IPS-18c (cell line): ENCODE results near the gene EDC3.

Experiments
- H3K4me3 ChIP-seq: 2 replicates; pipeline ENCODE4 v1.7.0; 2013; ENCODE audit warnings: low read depth, mild to moderate bottlenecking, low read length, moderate library complexity; ENCODE audit not compliant: insufficient read depth
- H3K9me3 ChIP-seq: one replicate; pipeline ENCODE4 v1.6.1; 2013; ENCODE audit warnings: mild to moderate bottlenecking, low read length, moderate library complexity; ENCODE audit not compliant: control insufficient read depth, insufficient read depth

The EDC3 gene

DNA sequence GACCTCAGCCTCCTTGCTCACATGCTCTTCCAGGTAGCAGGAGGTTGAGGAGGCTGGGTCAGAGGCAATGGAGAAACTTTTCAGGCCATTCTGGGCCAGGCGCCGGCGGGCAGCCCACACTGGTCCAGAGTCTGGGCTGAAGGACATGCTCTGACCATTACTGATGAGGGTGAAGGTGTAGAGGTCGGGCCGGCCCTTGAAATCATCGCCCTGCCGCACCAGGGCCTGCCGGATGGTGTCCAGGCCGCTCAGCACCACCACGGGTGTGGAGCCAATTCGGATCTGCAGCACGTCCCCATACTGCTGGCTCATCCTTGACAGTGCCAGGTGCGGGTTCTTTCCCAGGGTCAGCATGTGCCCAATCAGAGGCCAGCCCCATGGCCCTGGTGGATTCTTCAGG, 26.8 kb upstream of the EDC3 start:
- H3K9me3 ChIP-seq = peaks cover 2% of the 10 kb centered on the region
- H3K4me3 ChIP-seq = no peak overlapping the region

DNA sequence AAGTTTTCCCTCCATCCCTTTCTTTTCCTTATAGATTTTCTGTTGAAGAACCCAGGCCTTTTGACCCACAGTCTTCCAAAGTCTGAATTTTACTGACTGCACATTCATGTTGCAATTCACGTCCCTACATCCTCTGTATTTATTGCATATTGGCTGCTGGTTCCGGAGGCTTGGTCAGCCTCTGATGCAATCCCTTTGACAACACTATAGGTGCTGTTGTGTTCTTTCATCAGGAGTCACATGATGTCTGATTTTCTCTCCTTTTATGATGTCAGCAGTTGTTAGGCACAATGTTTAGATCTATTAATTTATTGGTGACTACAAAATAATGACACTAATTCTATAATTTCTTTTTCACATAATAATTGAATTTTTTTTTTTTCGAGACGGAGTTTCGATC, 20.8 kb upstream of the EDC3 start:
- Histone ChIP-seq H3K9me3 (no peaks in the 10 kb centered on the region), H3K4me3 (no peak overlapping the region)

DNA sequence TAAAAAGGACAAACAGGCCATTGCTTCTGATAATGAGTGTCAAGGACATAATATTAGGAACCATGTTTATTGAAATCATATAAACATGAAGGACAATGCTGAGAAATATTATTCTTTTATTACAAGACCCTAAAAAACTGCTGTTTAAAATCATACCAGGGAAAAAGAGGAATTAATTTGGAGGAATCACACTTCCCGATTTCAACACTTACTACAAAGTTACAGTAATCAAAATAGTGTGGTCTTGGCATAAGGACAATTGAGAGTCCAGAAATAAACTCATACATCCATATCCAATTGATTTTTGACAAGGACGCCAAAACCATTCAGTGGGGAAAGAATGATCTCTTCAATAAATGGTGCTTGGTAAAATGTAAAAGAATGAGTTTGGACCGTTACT, 16.5 kb upstream of the EDC3 start:
- Histone ChIP-seq H3K9me3 (no peaks in the 10 kb centered on the region), H3K4me3 (no peak overlapping the region)

DNA sequence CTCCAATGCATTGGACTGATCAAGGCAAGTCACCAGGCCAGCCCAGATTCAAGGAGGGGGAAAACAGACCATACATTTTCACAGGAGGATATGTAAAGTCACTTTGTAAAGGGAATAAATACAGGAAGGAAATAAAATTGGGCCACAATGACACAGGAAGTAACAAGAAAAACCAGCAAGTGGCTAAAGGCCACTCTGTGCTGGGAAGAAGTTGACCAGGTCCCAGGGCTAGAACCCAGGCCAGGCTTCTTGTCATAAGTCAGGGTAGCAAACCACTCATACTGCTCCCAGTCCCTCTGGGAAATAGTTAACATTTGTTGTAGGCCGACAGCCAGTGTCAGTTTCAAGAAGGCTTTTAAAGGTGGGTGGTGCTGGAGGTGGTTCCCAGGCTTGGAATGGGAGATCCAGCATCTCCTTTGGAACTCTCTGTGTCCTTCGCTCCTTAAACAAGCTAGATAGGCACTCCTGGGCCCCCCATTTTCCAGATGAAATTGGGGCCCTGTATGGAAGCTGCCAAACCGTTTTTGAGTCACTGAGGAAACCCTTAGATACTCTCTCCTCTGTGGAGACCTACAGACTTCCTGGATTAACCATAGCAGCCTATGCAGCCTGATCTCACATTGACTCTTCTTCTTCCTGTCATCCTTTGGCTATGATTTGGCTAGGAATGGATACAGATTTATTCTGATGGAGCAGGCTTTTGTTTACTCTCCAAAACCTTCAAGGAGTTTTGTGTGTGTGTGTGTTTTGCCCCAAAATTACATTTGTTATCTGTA, 14.7 kb upstream of the EDC3 start:
- no peak overlapping the region for H3K4me3 ChIP-seq
- H3K9me3 ChIP-seq = no peaks in the 10 kb centered on the region

DNA sequence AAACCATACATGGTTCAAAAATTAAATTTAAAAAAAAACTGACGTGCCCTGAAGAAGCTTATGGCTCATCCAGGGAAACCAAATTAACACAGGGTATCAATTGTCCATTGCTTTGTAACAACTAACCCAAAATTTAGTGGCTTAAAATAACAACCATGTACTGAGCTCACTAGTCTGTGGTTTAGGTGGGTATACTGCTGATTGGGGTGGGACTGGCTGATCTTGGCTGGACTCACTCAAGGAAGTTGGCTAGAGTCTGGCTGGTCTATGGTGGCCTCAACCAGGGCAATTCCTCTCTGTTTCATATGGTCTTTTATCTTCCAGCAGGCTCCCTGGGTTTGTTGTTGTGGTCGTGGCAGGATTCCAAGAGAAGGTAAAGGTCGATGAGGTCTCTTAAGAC, 14.1 kb upstream of the EDC3 start:
- H3K4me3 ChIP-seq = no peak overlapping the region

DNA sequence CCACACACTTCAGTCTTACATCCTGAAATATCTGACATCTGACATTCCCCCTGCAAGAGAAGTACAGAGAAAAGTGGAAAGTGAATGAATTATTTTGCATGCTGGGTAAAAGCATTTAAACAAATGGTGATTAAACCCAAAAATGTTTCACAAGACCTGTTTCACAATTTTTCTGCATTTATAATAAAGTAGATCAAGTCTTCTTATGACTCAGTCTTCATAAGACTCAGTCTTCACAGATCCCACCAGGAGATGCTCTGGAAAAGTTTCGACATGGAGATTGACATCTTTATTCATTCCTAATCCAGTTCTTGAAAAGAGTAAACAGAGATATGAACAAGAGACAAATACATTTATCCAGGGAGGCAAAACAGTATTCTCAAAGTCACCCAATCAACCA, 13.2 kb upstream of the EDC3 start:
- Histone ChIP-seq H3K4me3 (no peak overlapping the region), H3K9me3 (no peaks in the 10 kb centered on the region)

More for the DNA sequence above, 14.1 kb upstream of the EDC3 start:
- H3K9me3 ChIP-seq = no peaks in the 10 kb centered on the region

DNA sequence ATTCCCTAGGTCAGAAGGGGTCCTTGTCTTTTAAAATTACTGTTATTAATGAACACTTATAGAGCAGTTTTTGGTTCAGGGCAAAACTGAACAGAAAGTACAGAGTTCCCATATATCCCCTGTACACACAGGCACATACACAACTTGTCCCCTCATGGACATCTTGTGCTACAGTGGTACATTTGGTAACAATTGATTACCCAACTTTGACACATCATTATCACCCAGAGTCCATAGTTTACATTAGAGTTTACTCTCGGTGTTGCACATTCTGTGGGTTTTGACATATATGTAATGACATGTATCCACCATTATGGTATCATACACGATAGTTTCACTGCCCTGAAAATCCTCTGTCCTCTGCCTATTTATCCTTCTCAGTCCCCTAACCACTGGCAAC, 984 bp upstream of the EDC3 start:
- H3K9me3 ChIP-seq = no peaks in the 10 kb centered on the region
- no peak overlapping the region for H3K4me3 ChIP-seq

DNA sequence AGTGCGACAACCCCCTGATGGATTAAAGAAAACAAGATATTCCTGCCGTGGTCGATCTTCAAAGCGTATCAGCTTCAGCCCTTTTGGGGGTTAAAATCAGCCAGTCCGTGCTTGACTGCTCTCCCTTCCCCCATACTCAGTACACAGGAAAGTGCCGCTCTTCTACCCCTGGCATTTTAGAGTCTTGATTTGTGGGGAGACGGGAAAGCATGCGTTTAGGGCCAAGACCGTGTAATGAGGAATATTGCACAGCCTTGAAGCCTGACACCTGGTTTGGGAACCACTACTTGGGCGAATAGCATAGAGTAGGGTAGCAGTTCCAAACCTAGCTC, 540 bp upstream of the EDC3 start:
- Histone ChIP-seq H3K9me3 (no peaks in the 10 kb centered on the region), H3K4me3 (peak overlapping the region; percentile 99)

DNA sequence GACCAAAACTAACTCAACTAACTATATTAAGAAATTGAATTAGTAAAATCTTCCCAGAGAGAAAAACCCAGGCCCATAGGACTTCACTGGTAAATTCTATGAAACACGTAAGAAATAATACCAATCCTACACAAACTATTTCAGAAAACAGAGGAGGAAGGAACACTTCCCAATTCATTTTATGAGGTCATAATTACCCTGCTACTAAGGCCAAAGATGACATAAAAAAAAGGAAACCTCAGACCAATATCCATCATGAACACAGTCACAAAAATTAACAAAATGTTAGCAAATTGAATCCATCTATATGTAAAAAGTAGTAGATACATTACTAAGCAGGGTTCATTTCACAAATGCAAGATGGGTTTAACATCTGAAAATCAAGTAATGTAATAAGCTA, 3.5 kb downstream of the EDC3 start:
- H3K4me3 ChIP-seq = no peak overlapping the region
- no peaks in the 10 kb centered on the region for H3K9me3 ChIP-seq

DNA sequence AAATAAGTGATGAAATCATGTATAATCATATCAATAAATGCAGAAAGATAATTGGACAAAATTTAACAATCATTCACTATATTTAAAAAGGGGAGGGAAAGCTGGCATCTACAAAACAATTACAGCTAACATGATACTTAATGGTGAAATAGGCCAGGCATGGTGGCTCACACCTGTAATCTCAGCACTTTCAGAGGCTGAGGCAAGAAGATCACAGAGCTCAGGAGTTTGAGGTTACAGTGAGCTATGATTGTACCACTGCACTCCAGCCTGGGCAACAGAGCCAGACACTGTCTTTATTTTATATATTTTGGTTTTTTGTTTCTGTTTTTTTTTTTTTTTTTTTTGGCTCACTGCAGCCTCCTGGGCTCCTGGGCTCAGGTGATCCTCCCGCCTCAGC, 12.1 kb downstream of the EDC3 start:
- H3K4me3 ChIP-seq = no peak overlapping the region
- H3K9me3 ChIP-seq = no peaks in the 10 kb centered on the region

DNA sequence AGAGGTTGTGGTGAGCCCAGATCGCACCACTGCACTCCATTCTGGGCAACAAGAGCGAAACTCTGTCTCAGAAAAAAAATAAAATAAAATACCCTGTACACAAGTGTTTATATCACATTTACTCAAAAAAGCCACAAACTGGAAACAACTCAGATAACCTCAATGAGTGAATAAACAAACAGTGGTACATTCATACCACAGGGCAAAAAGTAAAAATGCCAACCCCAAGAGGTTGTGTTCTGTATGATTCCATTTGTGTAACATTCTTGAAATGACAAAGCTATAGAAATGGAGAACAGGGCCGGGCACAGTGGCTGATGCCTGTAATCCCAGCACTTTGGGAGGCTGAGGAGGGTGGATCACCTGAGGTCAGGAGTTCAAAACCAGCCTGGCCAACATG, 12.9 kb downstream of the EDC3 start:
- Histone ChIP-seq H3K4me3 (no peak overlapping the region), H3K9me3 (no peaks in the 10 kb centered on the region)

DNA sequence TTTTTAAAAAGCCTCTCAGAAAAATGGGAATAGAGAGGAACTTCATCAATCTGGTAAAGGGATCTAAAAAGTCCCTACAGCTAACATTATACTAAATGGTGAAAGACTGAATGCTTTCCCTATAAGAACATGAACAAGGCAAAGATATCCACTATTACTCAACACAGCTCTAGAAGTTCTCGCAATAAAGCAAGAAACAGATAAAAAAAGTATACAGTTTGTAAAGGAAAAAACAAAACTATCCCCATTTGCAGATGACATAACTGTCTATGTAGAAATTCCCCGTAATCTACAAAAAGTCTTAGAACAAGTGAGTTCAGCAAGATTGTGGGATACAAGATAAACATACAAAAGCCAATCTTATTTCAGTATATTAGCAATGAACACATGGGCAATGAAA, 15.4 kb downstream of the EDC3 start:
- H3K9me3 ChIP-seq = no peaks in the 10 kb centered on the region
- no peak overlapping the region for H3K4me3 ChIP-seq

DNA sequence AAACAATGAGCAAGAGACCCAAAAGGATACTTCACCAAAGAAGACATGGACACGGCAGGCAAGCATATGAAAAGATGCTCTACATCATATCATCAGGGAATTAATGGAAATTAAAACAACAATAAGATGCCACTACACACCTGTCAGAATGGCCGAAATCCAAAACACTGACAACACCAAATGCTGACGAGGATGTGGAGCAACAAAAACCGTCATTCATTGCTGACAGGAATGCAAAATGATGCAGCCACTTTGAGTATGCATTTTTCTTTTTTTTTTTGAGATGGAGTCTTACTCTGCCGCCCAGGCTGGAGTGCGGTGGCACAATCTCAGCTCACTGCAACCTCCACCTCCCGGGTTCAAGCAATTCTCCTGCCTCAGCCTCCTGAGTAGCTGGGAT, 19.0 kb downstream of the EDC3 start:
- Histone ChIP-seq H3K9me3 (no peaks in the 10 kb centered on the region), H3K4me3 (no peak overlapping the region)

DNA sequence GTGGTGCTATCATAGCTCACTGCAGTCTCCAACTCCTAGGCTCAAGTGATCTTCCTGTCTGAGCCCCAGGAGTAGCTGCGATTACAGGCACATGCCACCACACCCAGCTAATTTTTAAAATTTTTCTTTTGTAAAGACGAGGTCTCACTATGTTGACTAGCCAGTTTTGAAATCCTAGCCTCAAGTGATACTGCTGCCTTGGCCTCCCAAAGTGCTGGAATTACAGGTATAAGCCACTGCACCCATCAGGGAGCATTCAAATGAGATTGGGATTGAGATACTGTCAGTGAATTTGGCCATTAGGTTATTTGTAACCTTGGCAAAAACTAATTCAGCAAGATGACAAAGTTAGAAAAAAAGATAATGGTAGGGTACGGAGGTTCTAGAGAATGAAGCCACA, 21.7 kb downstream of the EDC3 start:
- Histone ChIP-seq H3K4me3 (no peak overlapping the region), H3K9me3 (peaks cover 2% of the 10 kb centered on the region)

DNA sequence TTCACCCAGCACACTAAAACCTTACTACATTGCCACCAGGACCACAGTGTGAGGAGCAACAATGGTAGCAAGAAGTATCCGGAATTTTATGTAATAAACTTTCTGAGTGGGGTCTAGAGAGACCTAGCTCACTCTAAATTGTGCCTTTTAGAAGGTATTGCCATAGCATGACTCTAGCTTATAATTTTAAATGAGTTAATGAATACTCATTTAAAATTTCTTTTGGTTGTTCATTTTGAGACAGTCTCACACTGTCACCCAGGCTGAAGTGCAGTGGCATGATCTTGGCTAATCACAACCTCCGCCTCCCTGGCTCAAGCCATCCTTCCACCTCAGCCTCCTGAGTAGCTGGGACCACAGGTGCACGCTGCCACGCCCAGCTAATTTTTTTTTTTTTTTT, 26.2 kb downstream of the EDC3 start:
- Histone ChIP-seq H3K4me3 (no peak overlapping the region), H3K9me3 (peaks cover 2% of the 10 kb centered on the region)

DNA sequence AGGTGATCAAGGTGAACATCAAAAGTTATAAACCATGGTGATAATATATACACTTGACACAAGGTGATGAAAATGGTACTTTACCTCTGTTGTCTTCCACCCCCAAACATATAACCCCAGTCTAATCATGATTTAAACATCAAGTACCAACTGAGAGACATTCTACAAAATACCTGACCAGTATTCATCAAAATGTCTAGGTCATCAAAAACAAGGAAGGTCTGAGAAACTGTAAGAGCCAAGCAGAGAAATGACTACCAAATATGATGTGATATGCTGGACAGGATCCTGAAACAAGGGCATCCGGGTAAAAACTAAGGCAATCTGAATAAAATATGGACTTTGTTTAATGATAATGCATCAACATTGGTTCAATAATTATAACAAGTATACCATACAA, 27.8 kb downstream of the EDC3 start:
- H3K4me3 ChIP-seq = no peak overlapping the region
- peaks cover 2% of the 10 kb centered on the region for H3K9me3 ChIP-seq

DNA sequence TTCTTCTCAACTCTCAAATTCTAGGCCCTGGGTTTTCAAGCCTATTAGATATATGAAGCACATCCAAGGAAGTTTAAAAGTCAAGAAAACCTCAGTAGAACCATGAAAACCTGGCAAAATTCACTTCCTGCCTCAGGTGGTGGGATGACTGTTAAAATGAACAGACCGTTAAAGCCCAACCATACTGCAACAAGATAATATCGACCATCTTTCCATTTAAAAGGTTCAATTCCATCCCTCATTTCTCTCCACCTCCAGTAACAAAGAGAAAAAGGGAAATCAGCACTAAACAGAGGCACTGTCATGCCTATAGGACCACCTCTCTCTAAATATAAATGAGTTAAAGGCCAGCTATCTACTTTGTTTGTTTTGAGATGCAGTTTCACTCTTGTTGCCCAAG, 31.2 kb downstream of the EDC3 start:
- Histone ChIP-seq H3K9me3 (peaks cover 2% of the 10 kb centered on the region), H3K4me3 (no peak overlapping the region)

DNA sequence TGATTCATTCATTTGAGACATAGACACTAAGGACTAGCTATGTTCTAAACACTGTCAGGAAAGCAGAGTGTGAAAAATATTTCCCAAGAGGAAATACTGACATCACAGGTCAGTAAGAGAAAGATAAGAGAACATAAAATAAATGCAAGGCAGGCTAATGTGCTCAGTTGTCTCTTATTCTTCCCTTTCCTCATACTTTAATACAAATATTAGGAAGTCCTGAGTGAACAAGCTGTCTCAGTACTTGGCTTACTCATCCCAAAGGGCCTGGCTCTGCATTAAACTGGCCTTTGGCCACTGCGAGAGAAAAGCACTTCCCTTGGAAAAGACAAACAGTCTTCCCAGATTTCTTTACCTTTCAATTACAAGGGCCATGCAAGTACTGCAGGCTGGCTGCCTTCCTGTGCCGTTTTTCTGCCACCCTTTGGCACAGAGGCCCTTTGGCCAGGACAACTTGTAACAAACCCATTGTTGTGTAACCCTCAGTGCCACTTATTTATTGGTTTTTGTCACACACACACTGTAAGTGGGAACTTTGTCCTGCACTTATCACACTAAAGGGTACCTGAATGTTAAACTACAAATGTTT, 31.7 kb downstream of the EDC3 start:
- no peaks in the 10 kb centered on the region for H3K9me3 ChIP-seq

More for the DNA sequence above, 31.7 kb downstream of the EDC3 start:
- no peak overlapping the region for H3K4me3 ChIP-seq
